Skeletal muscle satellite cell (primary cell): ENCODE data around the gene QKI.
"Not testable (repeated sequence)": the region's sequence is repeated elsewhere in the genome, so short reads cannot be mapped to it uniquely, and the experiment has no call there.

Source experiments
- H3K27me3 ChIP-seq: 2 replicates; pipeline ENCODE4 v1.7.0; 2013; ENCODE audit warnings: low read length; ENCODE audit not compliant: control insufficient read depth, insufficient read depth
- H3K36me3 ChIP-seq: 2 replicates; pipeline ENCODE4 v1.7.0; 2013; ENCODE audit warnings: mild to moderate bottlenecking, control low read depth, low read length; ENCODE audit not compliant: insufficient read depth
- H3K4me1 ChIP-seq: 2 replicates; pipeline ENCODE4 v1.7.0; 2013; ENCODE audit warnings: low read length; ENCODE audit not compliant: control insufficient read depth, insufficient read depth
- H3K4me2 ChIP-seq: 2 replicates; pipeline ENCODE4 v1.7.0; 2013; ENCODE audit warnings: mild to moderate bottlenecking, low read length
- H3K4me3 ChIP-seq: 2 replicates; pipeline ENCODE4 v1.7.0; 2013; ENCODE audit warnings: low read length
- H3K9ac ChIP-seq: 2 replicates; pipeline ENCODE4 v1.7.0; 2013; ENCODE audit warnings: mild to moderate bottlenecking, low read depth, low read length, moderate library complexity
- H3K9me3 ChIP-seq: replicated peaks from 2 replicates; pipeline ENCODE4 v1.7.0; 2013; ENCODE audit warnings: mild to moderate bottlenecking, control low read depth, low read length

The QKI gene

GRCh38 chr6:163586888-163587287 lies 172.4 kb downstream of the QKI start:
- Histone ChIP-seq H3K9ac (no peak overlapping the region), H3K4me1 (peaks cover 39% of the 10 kb centered on the region), H3K36me3 (no peaks in the 10 kb centered on the region), H3K27me3 (no peaks in the 10 kb centered on the region), H3K9me3 (peaks cover under 1% of the 10 kb centered on the region), H3K4me3 (no peak overlapping the region), H3K4me2 (no peak overlapping the region)

- Histone ChIP-seq H3K9ac (peak overlapping the region; percentile 54), H3K4me3 (peak overlapping the region; percentile 26), H3K9me3 (peaks cover 3% of the 10 kb centered on the region), H3K4me1 (peaks cover 39% of the 10 kb centered on the region), H3K27me3 (no peaks in the 10 kb centered on the region), H3K36me3 (no peaks in the 10 kb centered on the region), H3K4me2 (peak overlapping the region; percentile 69)
These were observed 173.9 kb downstream of the QKI start for GRCh38 chr6:163588220-163588919.

DNA sequence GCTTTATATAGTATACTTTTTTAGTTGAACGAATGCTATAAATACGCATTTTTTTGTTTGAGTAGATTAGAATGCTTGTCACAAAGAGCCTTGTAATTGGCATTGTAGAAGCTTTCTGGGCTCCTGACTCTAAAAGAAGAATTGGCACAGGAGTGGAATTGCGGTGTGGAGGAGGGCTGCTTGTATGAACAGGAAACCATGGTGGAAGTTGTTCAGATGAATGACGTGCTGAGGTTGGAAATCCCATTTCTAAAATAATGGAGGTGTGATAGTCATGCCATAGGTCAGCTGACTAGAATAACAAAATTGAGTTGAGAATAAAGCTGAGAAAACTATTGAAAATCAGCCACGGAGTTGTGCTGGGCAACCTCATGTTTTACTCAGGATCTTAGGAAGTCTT lies 174.9 kb downstream of the QKI start:
- Histone ChIP-seq H3K27me3 (no peaks in the 10 kb centered on the region), H3K4me2 (no peak overlapping the region), H3K9ac (no peak overlapping the region), H3K4me1 (peaks cover 39% of the 10 kb centered on the region), H3K9me3 (peaks cover 3% of the 10 kb centered on the region), H3K4me3 (no peak overlapping the region), H3K36me3 (no peaks in the 10 kb centered on the region)

GRCh38 chr6:163590132-163590531 lies 175.6 kb downstream of the QKI start:
- not testable (repeated sequence) for H3K4me3 ChIP-seq, H3K9ac ChIP-seq, H3K27me3 ChIP-seq, H3K36me3 ChIP-seq, H3K4me2 ChIP-seq, H3K9me3 ChIP-seq
- H3K4me1 ChIP-seq: peaks cover 37% of the 10 kb centered on the region

DNA sequence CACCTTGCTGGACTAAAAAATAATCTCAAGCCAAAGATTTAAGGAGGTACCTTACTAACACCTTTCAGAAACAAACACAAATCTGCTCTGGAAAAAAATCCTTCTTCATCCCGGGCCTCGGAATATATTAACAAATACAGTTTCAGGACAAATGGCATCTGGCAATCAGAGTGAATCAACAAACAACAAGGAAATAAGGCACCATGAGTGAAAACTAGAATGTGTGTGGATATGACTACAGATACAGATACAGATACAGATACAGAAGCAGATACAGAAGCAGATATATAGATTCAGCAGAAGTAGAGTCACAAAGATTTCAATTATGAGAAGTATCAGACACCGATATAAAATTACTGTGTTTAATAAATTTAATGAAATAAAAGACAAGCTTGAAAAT lies 178.4 kb downstream of the QKI start:
- H3K4me1 ChIP-seq: peaks cover 12% of the 10 kb centered on the region
- no peak overlapping the region for H3K4me3 ChIP-seq
- H3K4me2 ChIP-seq: no peak overlapping the region
- peaks cover 3% of the 10 kb centered on the region for H3K9me3 ChIP-seq
- H3K9ac ChIP-seq: no peak overlapping the region
- H3K27me3 ChIP-seq: no peaks in the 10 kb centered on the region
- H3K36me3 ChIP-seq: no peaks in the 10 kb centered on the region

DNA sequence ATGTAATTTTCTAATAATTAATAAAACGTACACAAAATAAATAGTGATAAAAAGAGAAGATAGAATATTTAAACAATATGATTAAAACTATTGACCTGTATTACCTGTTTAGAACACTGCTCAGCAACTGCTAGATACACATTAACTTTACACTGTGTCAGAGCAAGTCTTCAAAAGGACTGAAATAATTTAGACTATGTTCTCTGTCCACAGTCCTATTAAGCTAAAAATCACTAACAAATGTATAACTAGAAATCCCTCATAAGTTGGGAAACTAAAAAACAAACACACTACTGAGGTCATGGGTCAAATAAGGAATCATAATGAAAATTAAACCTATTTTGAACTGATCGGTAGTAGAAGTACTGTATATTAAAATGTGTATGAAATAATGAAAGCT lies 181.7 kb downstream of the QKI start:
- no peaks in the 10 kb centered on the region for H3K36me3 ChIP-seq
- H3K9me3 ChIP-seq: peaks cover 3% of the 10 kb centered on the region
- H3K27me3 ChIP-seq: no peaks in the 10 kb centered on the region
- H3K9ac ChIP-seq: no peak overlapping the region
- H3K4me1 ChIP-seq: no peaks in the 10 kb centered on the region
- H3K4me2 ChIP-seq: no peak overlapping the region
- H3K4me3 ChIP-seq: no peak overlapping the region

- Histone ChIP-seq H3K9me3 (no peaks in the 10 kb centered on the region), H3K4me3 (no peak overlapping the region), H3K4me1 (no peaks in the 10 kb centered on the region), H3K9ac (no peak overlapping the region), H3K4me2 (no peak overlapping the region), H3K27me3 (no peaks in the 10 kb centered on the region), H3K36me3 (no peaks in the 10 kb centered on the region)
These were observed 184.6 kb downstream of the QKI start for GRCh38 chr6:163599136-163599535.

- H3K9ac ChIP-seq: no peak overlapping the region
- H3K4me3 ChIP-seq: no peak overlapping the region
- H3K4me2 ChIP-seq: no peak overlapping the region
- H3K4me1 ChIP-seq: no peaks in the 10 kb centered on the region
- H3K27me3 ChIP-seq: no peaks in the 10 kb centered on the region
- no peaks in the 10 kb centered on the region for H3K36me3 ChIP-seq
- no peaks in the 10 kb centered on the region for H3K9me3 ChIP-seq
These were observed 185.2 kb downstream of the QKI start for GRCh38 chr6:163599684-163600083.

DNA sequence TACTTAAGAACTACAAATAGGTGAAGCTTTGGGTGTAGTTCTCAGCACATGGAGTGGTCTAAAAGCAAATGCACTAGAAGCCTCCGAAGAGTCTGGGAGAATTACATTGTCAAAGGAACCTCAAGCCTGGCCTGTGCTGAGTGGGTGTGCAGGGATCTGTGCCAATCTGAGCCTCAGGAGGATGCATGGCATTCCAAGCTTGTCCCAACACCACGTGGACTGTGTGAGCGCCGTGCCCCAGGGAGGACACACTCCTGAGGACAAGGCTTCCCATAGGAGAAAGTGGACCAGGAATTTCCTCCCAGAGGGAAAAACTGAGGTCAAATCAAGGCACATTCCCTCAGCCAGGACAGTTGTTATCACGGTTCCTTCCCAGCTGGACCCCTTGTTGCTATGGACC lies 185.8 kb downstream of the QKI start:
- Histone ChIP-seq H3K9ac (no peak overlapping the region), H3K4me3 (no peak overlapping the region), H3K4me2 (no peak overlapping the region), H3K36me3 (no peaks in the 10 kb centered on the region), H3K4me1 (no peaks in the 10 kb centered on the region), H3K27me3 (no peaks in the 10 kb centered on the region), H3K9me3 (no peaks in the 10 kb centered on the region)

- Histone ChIP-seq H3K36me3 (no peaks in the 10 kb centered on the region), H3K27me3 (no peaks in the 10 kb centered on the region), H3K9ac (no peak overlapping the region), H3K4me3 (no peak overlapping the region), H3K4me2 (no peak overlapping the region), H3K4me1 (no peaks in the 10 kb centered on the region), H3K9me3 (no peaks in the 10 kb centered on the region)
These were observed 186.3 kb downstream of the QKI start for GRCh38 chr6:163600781-163601180.

- Histone ChIP-seq H3K4me1 (no peaks in the 10 kb centered on the region), H3K27me3 (no peaks in the 10 kb centered on the region)
These were observed 188.3 kb downstream of the QKI start for GRCh38 chr6:163602851-163603250.

GRCh38 chr6:163603395-163603794 lies 188.9 kb downstream of the QKI start:
- H3K9ac ChIP-seq: no peak overlapping the region
- no peaks in the 10 kb centered on the region for H3K4me1 ChIP-seq
- H3K4me3 ChIP-seq: no peak overlapping the region
- no peaks in the 10 kb centered on the region for H3K36me3 ChIP-seq
- H3K9me3 ChIP-seq: no peaks in the 10 kb centered on the region
- no peaks in the 10 kb centered on the region for H3K27me3 ChIP-seq
- no peak overlapping the region for H3K4me2 ChIP-seq

More at GRCh38 chr6:163602851-163603250, 188.3 kb downstream of the QKI start:
- no peaks in the 10 kb centered on the region for H3K9me3 ChIP-seq
- H3K4me2 ChIP-seq: no peak overlapping the region
- H3K9ac ChIP-seq: no peak overlapping the region
- H3K36me3 ChIP-seq: no peaks in the 10 kb centered on the region
- H3K4me3 ChIP-seq: no peak overlapping the region
